HG02938 (cell line): ENCODE data around the gene MDFIC.
A peak's percentile ranks its signal among the peaks of the same experiment; 100 is the strongest.

Experiments used
- ATAC-seq: cut with Tn5 transposase; IDR thresholded peaks from one replicate; pipeline ENCODE4 v1.9.1; 2021; ENCODE audit warnings: mild to moderate bottlenecking, moderate library complexity; ENCODE audit not compliant: unreplicated experiment

MDFIC gene

GRCh38 chr7:114988026-114988425, 66.1 kb downstream of the MDFIC start:
- no peak for ATAC-seq

GRCh38 chr7:114988755-114989375, 67.0 kb downstream of the MDFIC start:
- ATAC-seq, result no peak

- no peak for ATAC-seq
Observed at GRCh38 chr7:114989531-114989930, 67.6 kb downstream of the MDFIC start.

GRCh38 chr7:114997487-114998404, 75.9 kb downstream of the MDFIC start:
- no peak for ATAC-seq

GRCh38 chr7:115004121-115004520, 82.2 kb downstream of the MDFIC start:
- ATAC-seq, result no peak

- no peak for ATAC-seq
Observed at GRCh38 chr7:115005251-115005650, 83.4 kb downstream of the MDFIC start.

- ATAC-seq, result no peak
Observed at GRCh38 chr7:115005953-115006352, 84.1 kb downstream of the MDFIC start.

- ATAC-seq, result no peak
Observed at GRCh38 chr7:115007751-115008150, 85.9 kb downstream of the MDFIC start.

GRCh38 chr7:115008465-115009114, 86.7 kb downstream of the MDFIC start:
- ATAC-seq, result peak; percentile 45

- peak; percentile 66 for ATAC-seq
Observed at GRCh38 chr7:115009139-115009538, 87.2 kb downstream of the MDFIC start.

- ATAC-seq, result no peak
Observed at GRCh38 chr7:115009736-115010440, 88.0 kb downstream of the MDFIC start.

- ATAC-seq, result no peak
Observed at GRCh38 chr7:115010441-115010820, 88.5 kb downstream of the MDFIC start.

- no peak for ATAC-seq
Observed at GRCh38 chr7:115013886-115014285, 92.0 kb downstream of the MDFIC start.

- ATAC-seq, result no peak
Observed at GRCh38 chr7:115014794-115015193, 92.9 kb downstream of the MDFIC start.

- ATAC-seq, result no peak
Observed at GRCh38 chr7:115015619-115016018, 93.7 kb downstream of the MDFIC start.

- no peak for ATAC-seq
Observed at GRCh38 chr7:115019882-115020605, 98.2 kb downstream of the MDFIC start.

- ATAC-seq, result no peak
Observed at GRCh38 chr7:115023219-115023618, 101.3 kb downstream of the MDFIC start.

GRCh38 chr7:115024276-115024675, 102.4 kb downstream of the MDFIC start:
- no peak for ATAC-seq

GRCh38 chr7:115032715-115033703, 111.1 kb downstream of the MDFIC start:
- no peak for ATAC-seq
